Measurements from ENCODE around the gene TRAPPC14.

GRCh38 chr7:100171840-100172239 lies 13.3 kb upstream of the TRAPPC14 start:
- TF ChIP-seq EZH2 (IDR thresholded peaks at IDR 0.05; ENCODE audit: insufficient read depth, poor library complexity, severe bottlenecking), result no peak
- no peak for TF ChIP-seq EZH2phosphoT487 (IDR thresholded peaks at IDR 0.05; ENCODE audit: insufficient read depth, low read depth)

Data from GM23248 (cell line).